Prostate gland (tissue), 2 donors: Measurements from ENCODE around the gene ABCA2. TPM values are rescaled to one million over a fixed set of nuclear protein-coding genes. Genes with fewer than 3 reads are reported as not detected.

Experiments
- DNase-seq: peaks from one replicate; pipeline ENCODE4 v3.0.0-alpha.2; 2019; ENCODE audit warnings: low spot score
- H3K27ac ChIP-seq, 2 donors: fragments of 200-600 bp; sonication (generic); 2 replicates each; pipeline ENCODE4 v1.5.1; 2017 to 2019
- H3K27me3 ChIP-seq: fragments of 200-600 bp; sonication (generic); replicated peaks from 2 replicates; pipeline ENCODE4 v1.5.1; 2019; ENCODE audit not compliant: insufficient read depth
- H3K36me3 ChIP-seq, 2 donors: fragments of 200-600 bp; sonication (generic); 1 replicate in 1 of 2; 2 replicates in 1 of 2; pipeline versions ENCODE4 v1.5.1 to v1.8.1; 2017 to 2019
- H3K4me1 ChIP-seq: fragments of 200-600 bp; sonication (generic); replicated peaks from 2 replicates; pipeline ENCODE4 v1.5.1; 2019
- H3K4me3 ChIP-seq, 2 donors: fragments of 200-600 bp; sonication (generic); 2 replicates each; pipeline ENCODE4 v1.5.1; 2017 to 2019
- H3K9me3 ChIP-seq: fragments of 200-600 bp; sonication (generic); 2 replicates; pipeline ENCODE4 v1.5.1; 2017
- CTCF ChIP-seq, 4 experiments: fragments of 200-600 bp in 2 of 4; fragments of 450-650 bp in 2 of 4; sonication (generic) in 2 of 4; IDR thresholded peaks; 1 replicate in 3 of 4; 2 replicates in 1 of 4; pipeline ENCODE4 v1.5.1; 2016 to 2019; ENCODE audit warnings: antibody characterized with exemption in 4 of 4, mild to moderate bottlenecking in 2 of 4, moderate library complexity in 2 of 4
- POLR2A ChIP-seq: fragments of 450-650 bp; IDR thresholded peaks from one replicate; pipeline ENCODE4 v1.6.1; 2016; ENCODE audit warnings: antibody characterized with exemption, mild to moderate bottlenecking
- POLR2AphosphoS5 ChIP-seq: sonication (generic); formaldehyde crosslinking; IDR thresholded peaks from one replicate; pipeline ENCODE4 v1.6.1; 2017; ENCODE audit warnings: antibody characterized with exemption
- WGBS: methylation state at CpG from one replicate; pipeline ENCODE4 v1.1.5; 2018; 5-methylcytosine and 5-hydroxymethylcytosine counted together
- intact Hi-C: fragments of 100-400 bp; cut with DNase I; formaldehyde crosslinking; loops from one replicate; pipeline ENCODE4 v1.14.2; 2022
- total RNA-seq, 2 donors: library from RNA; depleted of rRNA; stranded (reverse); fragments of >200 nt; gene quantifications; one replicate each; pipeline ENCODE4 v1.1.0, GENCODE V29; 2016

The ABCA2 gene
- total RNA-seq, 2 donors from 2014 or later, result 27.4 to 79.1 TPM

- intact Hi-C loops, result no loop called here
- DNase-seq, result no peak
- no peaks in the 10 kb centered on the region for H3K36me3 ChIP-seq
- H3K9me3 ChIP-seq, result no peaks in the 10 kb centered on the region
- 21% methylated on average over 12 of the region's 12 CpGs for WGBS
- no peak for TF ChIP-seq POLR2A
- no peak for TF ChIP-seq POLR2AphosphoS5
- TF ChIP-seq CTCF (IDR thresholded peaks at IDR 0.05), result no peak
- no peaks in the 10 kb centered on the region for H3K27me3 ChIP-seq
- H3K27ac ChIP-seq, result no peak overlapping the region
- peak overlapping the region; percentile 3 to 18 for H3K4me3 ChIP-seq
- H3K4me1 ChIP-seq, result peaks cover 21% of the 10 kb centered on the region
Observed at GRCh38 chr9:136995772-136996311, 32.2 kb downstream of the ABCA2 start.

GRCh38 chr9:136995362-136995761 lies 32.7 kb downstream of the ABCA2 start:
- no peaks in the 10 kb centered on the region for H3K36me3 ChIP-seq
- peaks cover 21% of the 10 kb centered on the region for H3K4me1 ChIP-seq
- WGBS, result 55% methylated on average over 30 of the region's 30 CpGs
- H3K4me3 ChIP-seq, result no peak overlapping the region
- DNase-seq, result no peak
- no peaks in the 10 kb centered on the region for H3K27me3 ChIP-seq
- no peaks in the 10 kb centered on the region for H3K9me3 ChIP-seq
- intact Hi-C loops, result no loop called here
- TF ChIP-seq POLR2AphosphoS5 (no peak), CTCF (IDR thresholded peaks at IDR 0.05) (no peak)
- H3K27ac ChIP-seq, result no peak overlapping the region

GRCh38 chr9:136994888-136995230 lies 33.2 kb downstream of the ABCA2 start:
- Histone ChIP-seq H3K36me3 (no peaks in the 10 kb centered on the region), H3K27me3 (no peaks in the 10 kb centered on the region), H3K4me1 (peaks cover 21% of the 10 kb centered on the region), H3K9me3 (no peaks in the 10 kb centered on the region), H3K4me3 (no peak overlapping the region), H3K27ac (no peak overlapping the region)
- no peak for DNase-seq
- no peak for TF ChIP-seq POLR2AphosphoS5
- WGBS, result 58% methylated on average over 7 of the region's 40 CpGs
- intact Hi-C loops, result no loop called here

- H3K4me1 ChIP-seq, result peaks cover 21% of the 10 kb centered on the region
- no peaks in the 10 kb centered on the region for H3K36me3 ChIP-seq
- no peak for TF ChIP-seq POLR2A
- TF ChIP-seq CTCF (IDR thresholded peaks at IDR 0.05), result no peak
- TF ChIP-seq POLR2AphosphoS5, result no peak
- 80% methylated on average over 40 of the region's 54 CpGs for WGBS
- no peaks in the 10 kb centered on the region for H3K9me3 ChIP-seq
- H3K27me3 ChIP-seq, result no peaks in the 10 kb centered on the region
- no peak overlapping the region for H3K27ac ChIP-seq
- H3K4me3 ChIP-seq, result no peak overlapping the region
- no peak for DNase-seq
- intact Hi-C loops, result no loop called here
Observed at GRCh38 chr9:136994180-136994887, 33.7 kb downstream of the ABCA2 start.

GRCh38 chr9:136992819-136993369 lies 35.1 kb downstream of the ABCA2 start:
- Histone ChIP-seq H3K9me3 (no peaks in the 10 kb centered on the region), H3K27me3 (no peaks in the 10 kb centered on the region), H3K27ac (peak overlapping the region; percentile 66 to 84), H3K4me3 (peak overlapping the region; percentile 66 to 68), H3K4me1 (peaks cover 21% of the 10 kb centered on the region), H3K36me3 (no peaks in the 10 kb centered on the region)
- intact Hi-C loops, result no loop called here
- 42% methylated on average over 18 of the region's 18 CpGs for WGBS
- no peak for DNase-seq
- no peak for TF ChIP-seq POLR2AphosphoS5
- no peak for TF ChIP-seq POLR2A
- TF ChIP-seq CTCF (IDR thresholded peaks at IDR 0.05), result peak in 1 of 4 experiments; percentile 0
